H9 (cell line): ENCODE data around the gene PHACTR1. TPM values are rescaled to one million over a fixed set of nuclear protein-coding genes. Genes with fewer than 3 reads are reported as not detected.

Source experiments
- DNase-seq: peaks from one replicate; pipeline ENCODE4 v3.0.0-alpha.2; 2017
- H2AFZ ChIP-seq: one replicate; pipeline ENCODE4 v1.6.1; 2013; ENCODE audit warnings: mild to moderate bottlenecking, low read length, control low read depth, moderate library complexity
- H2AK5ac ChIP-seq: 2 replicates; pipeline ENCODE4 v1.6.1; 2013; ENCODE audit warnings: low read length, control low read depth, mixed read lengths; ENCODE audit not compliant: insufficient read length
- H2BK120ac ChIP-seq: one replicate; pipeline ENCODE4 v1.6.1; 2013; ENCODE audit warnings: low read depth, mild to moderate bottlenecking, low read length, control low read depth, inconsistent platforms; ENCODE audit not compliant: poor library complexity, severe bottlenecking
- H2BK12ac ChIP-seq: 2 replicates; pipeline ENCODE4 v1.6.1; 2013; ENCODE audit warnings: low read length, control low read depth, mixed read lengths, low read depth; ENCODE audit not compliant: insufficient read length
- H2BK15ac ChIP-seq: 2 replicates; pipeline ENCODE4 v1.6.1; 2013; ENCODE audit warnings: low read depth, low read length, control low read depth
- H2BK20ac ChIP-seq: one replicate; pipeline ENCODE4 v1.6.1; 2013; ENCODE audit warnings: low read depth, mild to moderate bottlenecking, low read length, control low read depth, inconsistent platforms; ENCODE audit not compliant: poor library complexity, severe bottlenecking
- H2BK5ac ChIP-seq: 2 replicates; pipeline ENCODE4 v1.6.1; 2013; ENCODE audit warnings: low read length, control low read depth, mixed read lengths; ENCODE audit not compliant: insufficient read length
- H3K14ac ChIP-seq: 2 replicates; pipeline ENCODE4 v1.6.1; 2013; ENCODE audit warnings: low read length, control low read depth; ENCODE audit not compliant: insufficient read depth
- H3K18ac ChIP-seq: 2 replicates; pipeline ENCODE4 v1.6.1; 2013; ENCODE audit warnings: low read depth, mild to moderate bottlenecking, mixed read lengths, low read length, control low read depth; ENCODE audit not compliant: insufficient read length
- H3K23ac ChIP-seq: 2 replicates; pipeline ENCODE4 v1.6.1; 2013; ENCODE audit warnings: low read length, control low read depth, mixed read lengths, low read depth; ENCODE audit not compliant: insufficient read length
- H3K23me2 ChIP-seq: 2 replicates; pipeline ENCODE4 v1.6.1; 2013; ENCODE audit warnings: low read depth, mild to moderate bottlenecking, mixed read lengths, low read length, control low read depth; ENCODE audit not compliant: insufficient read length, poor library complexity, severe bottlenecking
- H3K27ac ChIP-seq: 2 replicates; pipeline ENCODE4 v1.5.1; 2013; ENCODE audit warnings: low read length, control low read depth, mixed read lengths, low read depth; ENCODE audit not compliant: insufficient read length
- H3K27me3 ChIP-seq: 2 replicates; pipeline ENCODE4 v1.6.1; 2013; ENCODE audit warnings: low read length, control low read depth, inconsistent platforms; ENCODE audit not compliant: insufficient read depth
- H3K4ac ChIP-seq: 2 replicates; pipeline ENCODE4 v1.6.1; 2013; ENCODE audit warnings: low read depth, mild to moderate bottlenecking, control low read depth, inconsistent platforms, low read length, moderate library complexity
- H3K4me1 ChIP-seq: 2 replicates; pipeline ENCODE4 v1.6.1; 2013; ENCODE audit warnings: low read length, control low read depth, inconsistent platforms; ENCODE audit not compliant: insufficient read depth
- H3K4me2 ChIP-seq: 2 replicates; pipeline ENCODE4 v1.6.1; 2013; ENCODE audit warnings: low read length, control low read depth, mixed read lengths; ENCODE audit not compliant: insufficient read length, insufficient read depth
- H3K56ac ChIP-seq: 2 replicates; pipeline ENCODE4 v1.6.1; 2013; ENCODE audit warnings: low read depth, mild to moderate bottlenecking, mixed read lengths, low read length, control low read depth; ENCODE audit not compliant: insufficient read length
- H3K79me1 ChIP-seq: 2 replicates; pipeline ENCODE4 v1.6.1; 2013; ENCODE audit warnings: low read depth, mild to moderate bottlenecking, moderate library complexity, low read length, control low read depth, inconsistent platforms; ENCODE audit not compliant: insufficient read depth, poor library complexity, severe bottlenecking
- H3K79me2 ChIP-seq: 2 replicates; pipeline ENCODE4 v1.6.1; 2013; ENCODE audit warnings: low read length, control low read depth, inconsistent platforms; ENCODE audit not compliant: insufficient read depth
- H3K9ac ChIP-seq: 2 replicates; pipeline ENCODE4 v1.6.1; 2013; ENCODE audit warnings: low read length, control low read depth, mixed read lengths; ENCODE audit not compliant: insufficient read length; ENCODE audit errors: extremely low read depth
- H3K9me3 ChIP-seq: one replicate; pipeline ENCODE4 v1.6.1; 2013; ENCODE audit warnings: low read depth, low read length, inconsistent platforms; ENCODE audit not compliant: control insufficient read depth
- H3T11ph ChIP-seq: one replicate; pipeline ENCODE4 v1.6.1; 2013; ENCODE audit warnings: mild to moderate bottlenecking, low read length, control low read depth, inconsistent platforms
- H4K20me1 ChIP-seq: one replicate; pipeline ENCODE4 v1.6.1; 2013; ENCODE audit not compliant: control insufficient read depth, insufficient read length, insufficient read depth
- H4K5ac ChIP-seq: 2 replicates; pipeline ENCODE4 v1.6.1; 2013; ENCODE audit warnings: low read depth, mild to moderate bottlenecking, mixed read lengths, low read length, control low read depth; ENCODE audit not compliant: insufficient read length
- H4K8ac ChIP-seq: replicated peaks from 2 replicates; pipeline ENCODE4 v1.6.1; 2013; ENCODE audit warnings: low read length, control low read depth, mixed read lengths, low read depth; ENCODE audit not compliant: insufficient read length
- H4K91ac ChIP-seq: 2 replicates; pipeline ENCODE4 v1.6.1; 2013; ENCODE audit warnings: low read depth, mild to moderate bottlenecking, moderate library complexity, mixed read lengths, low read length, control low read depth; ENCODE audit not compliant: insufficient read length
- H3K27ac Mint-ChIP-seq, 3 experiments: 2 replicates in 2 of 3; 3 replicates in 1 of 3; pipeline ENCODE4 v1.8.0; 2020 to 2021; ENCODE audit warnings: mixed read lengths in 3 of 3, mild to moderate bottlenecking in 1 of 3, moderate library complexity in 1 of 3
- H3K27me3 Mint-ChIP-seq: 2 replicates; pipeline ENCODE4 v1.8.0; 2021; ENCODE audit warnings: low read depth, mild to moderate bottlenecking, moderate library complexity, mixed read lengths
- H3K36me3 Mint-ChIP-seq, 3 experiments: 2 replicates in 2 of 3; 3 replicates in 1 of 3; pipeline ENCODE4 v1.8.0; 2020 to 2021; ENCODE audit warnings: low read depth in 3 of 3, mixed read lengths in 3 of 3; ENCODE audit not compliant: insufficient read depth in 1 of 3
- H3K4me1 Mint-ChIP-seq, 2 experiments: 2 replicates each; pipeline ENCODE4 v1.8.0; 2020; ENCODE audit warnings: mixed read lengths in 2 of 2
- H3K4me3 Mint-ChIP-seq, 2 experiments: 2 replicates in 1 of 2; 3 replicates in 1 of 2; pipeline ENCODE4 v1.8.0; 2020 to 2021; ENCODE audit warnings: mild to moderate bottlenecking in 2 of 2, mixed read lengths in 2 of 2, moderate library complexity in 1 of 2
- H3K9me3 Mint-ChIP-seq, 2 experiments: 2 replicates in 1 of 2; 3 replicates in 1 of 2; pipeline ENCODE4 v1.8.0; 2020; ENCODE audit warnings: mild to moderate bottlenecking in 2 of 2, mixed read lengths in 2 of 2, moderate library complexity in 1 of 2
- CTCF ChIP-seq: fragments of 200-600 bp; sonication (generic); conservative IDR thresholded peaks from 3 replicates; pipeline ENCODE4 v1.8.0; 2021; ENCODE audit warnings: antibody characterized with exemption, mild to moderate bottlenecking
- WGBS: extraction: QIAGEN DNeasy Blood & Tissue Kit; methylation state at CpG from one replicate; pipeline ENCODE4 v1.1.7; 2013; ENCODE audit warnings: missing lambda C conversion rate, low lambda C conversion rate, mixed read lengths; ENCODE audit not compliant: insufficient read length; ENCODE audit errors: extremely low coverage; 5-methylcytosine and 5-hydroxymethylcytosine counted together
- total RNA-seq: library from RNA; stranded (reverse); gene quantifications from 2 replicates; pipeline ENCODE4 v1.2.1, GENCODE V29; 2021

Gene PHACTR1
- total RNA-seq, 1 experiment from 2014 or later, result 15.9 TPM

DNA sequence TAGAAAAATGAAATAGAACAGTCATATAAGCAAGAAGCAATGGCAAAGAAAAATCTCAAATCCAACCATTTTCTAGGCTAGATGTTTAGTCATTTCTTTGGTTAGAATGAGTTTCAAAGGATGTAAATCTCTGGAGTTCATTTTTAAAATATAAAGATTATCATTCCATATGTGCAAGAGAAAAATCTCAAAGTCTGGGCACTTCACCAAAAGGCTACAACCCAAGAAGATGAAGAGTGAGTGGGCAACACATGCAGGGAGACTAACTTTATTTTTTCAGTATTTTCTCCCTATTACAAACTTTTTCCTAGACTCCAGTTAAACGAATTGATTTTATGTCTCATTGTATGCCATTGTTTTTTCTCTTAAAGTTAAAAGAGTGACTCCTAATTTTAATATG is 83.6 kb downstream of the PHACTR1 start:
- H3K27ac Mint-ChIP-seq, result no peak overlapping the region
- H4K91ac ChIP-seq, result no peak overlapping the region
- H3K4me1 ChIP-seq, result no peaks in the 10 kb centered on the region; the same call in 1 of the 2 replicates
- H3K4me1 Mint-ChIP-seq, result no peaks in the 10 kb centered on the region
- H3K79me1 ChIP-seq, result no peaks in the 10 kb centered on the region
- no peak overlapping the region for H2BK5ac ChIP-seq
- no peak overlapping the region for H3K18ac ChIP-seq
- no peak overlapping the region for H3K9ac ChIP-seq
- H3K27me3 Mint-ChIP-seq, result no peaks in the 10 kb centered on the region
- H3K27me3 ChIP-seq, result no peaks in the 10 kb centered on the region
- H3K9me3 Mint-ChIP-seq, result no peaks in the 10 kb centered on the region
- TF ChIP-seq CTCF, result no peak
- no peak overlapping the region for H4K8ac ChIP-seq
- H3K27ac ChIP-seq, result no peak overlapping the region
- H3K36me3 Mint-ChIP-seq, result no peaks in the 10 kb centered on the region
- no peak overlapping the region for H3K4ac ChIP-seq
- no CpG with 5 or more reads among the region's 1 CpG for WGBS
- no peak overlapping the region for H3K4me3 Mint-ChIP-seq
- no peak overlapping the region for H3T11ph ChIP-seq
- H3K23me2 ChIP-seq, result no peaks in the 10 kb centered on the region
- H3K56ac ChIP-seq, result no peak overlapping the region
- H2BK20ac ChIP-seq, result no peak overlapping the region
- H2BK15ac ChIP-seq, result no peak overlapping the region
- H3K23ac ChIP-seq, result no peak overlapping the region
- no peak overlapping the region for H2BK12ac ChIP-seq
- no peak overlapping the region for H4K5ac ChIP-seq
- DNase-seq, result no peak
- no peaks in the 10 kb centered on the region for H3K9me3 ChIP-seq
- no peak overlapping the region for H3K14ac ChIP-seq
- no peaks in the 10 kb centered on the region for H4K20me1 ChIP-seq
- H2BK120ac ChIP-seq, result no peak overlapping the region
- H3K4me2 ChIP-seq, result no peak overlapping the region
- H2AK5ac ChIP-seq, result no peak overlapping the region
- H2AFZ ChIP-seq, result no peak overlapping the region
- no peaks in the 10 kb centered on the region for H3K79me2 ChIP-seq
